Upper lobe of right lung (tissue), 1 donor: ENCODE data around the gene AKNA. TPM values are rescaled to one million over a fixed set of nuclear protein-coding genes. Genes with fewer than 3 reads are reported as not detected.
A peak's percentile ranks its signal among the peaks of the same experiment; 100 is the strongest.

ENCODE experiments used
- ATAC-seq: fragments of 200-7000 bp; cut with Tn5 transposase; one replicate; pipeline ENCODE4 v1.9.1; 2020; ENCODE audit warnings: mild to moderate bottlenecking, moderate library complexity
- DNase-seq: peaks from one replicate; pipeline ENCODE4 v3.0.0-alpha.2; 2020
- H3K27ac ChIP-seq: fragments of 200-600 bp; one replicate; pipeline ENCODE4 v1.8.0; 2022
- H3K27me3 ChIP-seq: fragments of 200-600 bp; one replicate; pipeline ENCODE4 v1.8.0; 2022; ENCODE audit warnings: mild to moderate bottlenecking
- H3K36me3 ChIP-seq: fragments of 200-600 bp; one replicate; pipeline ENCODE4 v1.8.0; 2022
- H3K4me1 ChIP-seq: fragments of 200-600 bp; one replicate; pipeline ENCODE4 v1.8.0; 2022
- H3K4me3 ChIP-seq: fragments of 200-600 bp; one replicate; pipeline ENCODE4 v1.8.0; 2022; ENCODE audit warnings: mild to moderate bottlenecking
- H3K9me3 ChIP-seq: fragments of 200-600 bp; one replicate; pipeline ENCODE4 v1.8.0; 2022
- intact Hi-C: fragments of 100-400 bp; cut with DNase I; formaldehyde crosslinking; loops from one replicate; pipeline ENCODE4 v1.11.0; 2022
- total RNA-seq: library from RNA; stranded (reverse); fragmentation: NEBNext Ultra II Directional; extraction: Animal tissue kit (Norgen Biotek cat#: 25700); gene quantifications from one replicate; pipeline ENCODE4 v1.2.1, GENCODE V29; 2021
- TF ChIP-seq, protein P1 (sequence below): fragments of 200-600 bp; IDR thresholded peaks from one replicate; pipeline ENCODE4 v1.8.0; 2022; ENCODE audit warnings: antibody characterized with exemption
- donor health status: DM: no; HTN: yes; CAD: no; lungs with severe emphysema.

Gene AKNA
- total RNA-seq, 1 donor from 2014 or later: 54.7 TPM

DNA sequence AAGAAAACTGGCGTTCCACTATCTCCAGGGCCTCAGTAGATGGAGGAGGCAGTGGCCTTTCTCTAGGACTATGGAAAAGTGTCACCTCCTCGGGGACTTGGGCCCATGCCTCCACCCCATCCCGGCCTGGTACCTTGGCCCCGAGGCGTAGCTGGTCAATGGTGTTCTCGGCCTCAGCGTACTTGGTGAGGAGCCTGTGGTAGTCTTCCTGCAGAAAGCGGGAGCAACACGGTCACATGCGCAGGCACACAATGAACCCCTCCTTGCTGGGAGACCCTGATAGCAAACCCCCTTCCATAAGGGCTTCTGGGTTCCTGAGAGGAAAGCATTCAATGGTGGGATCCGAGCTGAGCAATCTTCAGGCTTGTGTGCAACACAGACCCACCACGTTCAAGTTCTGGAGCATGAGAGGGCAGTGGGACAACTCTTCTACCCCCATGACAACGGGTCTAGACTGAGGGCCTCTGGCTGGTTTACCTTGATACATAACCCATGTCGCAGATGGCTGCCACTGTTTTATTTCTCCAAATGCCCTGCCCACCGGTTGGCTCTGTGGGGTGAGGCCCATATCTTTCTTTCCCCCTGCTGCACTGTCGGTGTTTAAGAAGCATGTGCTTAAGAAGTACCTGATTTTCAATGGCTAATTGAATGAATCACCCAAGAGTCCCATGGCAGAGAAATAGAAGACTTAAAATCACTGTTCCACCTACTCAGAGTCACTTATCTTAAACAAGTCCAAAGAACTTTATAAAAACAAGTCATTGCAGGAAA is 13.6 kb downstream of the AKNA start:
- TF ChIP-seq, protein P1, sequence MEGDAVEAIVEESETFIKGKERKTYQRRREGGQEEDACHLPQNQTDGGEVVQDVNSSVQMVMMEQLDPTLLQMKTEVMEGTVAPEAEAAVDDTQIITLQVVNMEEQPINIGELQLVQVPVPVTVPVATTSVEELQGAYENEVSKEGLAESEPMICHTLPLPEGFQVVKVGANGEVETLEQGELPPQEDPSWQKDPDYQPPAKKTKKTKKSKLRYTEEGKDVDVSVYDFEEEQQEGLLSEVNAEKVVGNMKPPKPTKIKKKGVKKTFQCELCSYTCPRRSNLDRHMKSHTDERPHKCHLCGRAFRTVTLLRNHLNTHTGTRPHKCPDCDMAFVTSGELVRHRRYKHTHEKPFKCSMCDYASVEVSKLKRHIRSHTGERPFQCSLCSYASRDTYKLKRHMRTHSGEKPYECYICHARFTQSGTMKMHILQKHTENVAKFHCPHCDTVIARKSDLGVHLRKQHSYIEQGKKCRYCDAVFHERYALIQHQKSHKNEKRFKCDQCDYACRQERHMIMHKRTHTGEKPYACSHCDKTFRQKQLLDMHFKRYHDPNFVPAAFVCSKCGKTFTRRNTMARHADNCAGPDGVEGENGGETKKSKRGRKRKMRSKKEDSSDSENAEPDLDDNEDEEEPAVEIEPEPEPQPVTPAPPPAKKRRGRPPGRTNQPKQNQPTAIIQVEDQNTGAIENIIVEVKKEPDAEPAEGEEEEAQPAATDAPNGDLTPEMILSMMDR: no peak
- Histone ChIP-seq H3K4me3 (no peak overlapping the region), H3K9me3 (no peaks in the 10 kb centered on the region), H3K27ac (peak overlapping the region; percentile 70), H3K27me3 (no peaks in the 10 kb centered on the region), H3K36me3 (peaks cover 76% of the 10 kb centered on the region), H3K4me1 (peaks cover 39% of the 10 kb centered on the region)
- DNase-seq: peak; percentile 46
- ATAC-seq: no peak
- intact Hi-C loops: no loop called here

DNA sequence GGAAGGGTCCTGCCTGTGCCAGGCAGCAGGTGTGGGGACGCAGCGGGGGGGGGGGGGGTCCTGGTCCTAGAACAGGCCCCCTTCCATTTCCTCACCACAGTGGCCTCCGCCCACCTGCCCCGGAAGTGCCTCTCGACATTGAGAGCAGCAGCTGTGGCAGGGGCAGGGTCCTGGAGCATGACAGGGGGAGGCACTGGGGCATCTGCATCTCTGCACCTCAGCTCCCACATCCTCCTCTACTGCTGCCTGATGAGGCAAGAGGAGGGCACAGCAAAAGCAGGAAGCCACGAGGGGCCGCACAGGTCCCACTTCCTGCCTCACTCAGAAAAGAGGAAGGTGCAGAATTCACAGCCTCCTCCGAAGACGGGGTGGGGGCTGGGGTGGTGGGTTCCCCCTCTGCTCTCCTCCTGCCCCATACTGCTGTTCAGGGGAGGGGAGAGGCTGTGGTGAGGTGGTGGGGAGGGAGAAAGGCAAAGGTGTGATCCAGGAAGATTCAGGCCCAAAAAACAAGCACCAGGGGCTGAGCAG is 14.8 kb downstream of the AKNA start:
- TF ChIP-seq, protein P1: no peak
- H3K4me1 ChIP-seq: peaks cover 35% of the 10 kb centered on the region
- DNase-seq (peak; percentile 86), ATAC-seq (peak; percentile 88)
- H3K4me3 ChIP-seq: no peak overlapping the region
- no peaks in the 10 kb centered on the region for H3K27me3 ChIP-seq
- peaks cover 73% of the 10 kb centered on the region for H3K36me3 ChIP-seq
- H3K9me3 ChIP-seq: no peaks in the 10 kb centered on the region
- H3K27ac ChIP-seq: peak overlapping the region; percentile 70
- intact Hi-C loops: no loop called here

DNA sequence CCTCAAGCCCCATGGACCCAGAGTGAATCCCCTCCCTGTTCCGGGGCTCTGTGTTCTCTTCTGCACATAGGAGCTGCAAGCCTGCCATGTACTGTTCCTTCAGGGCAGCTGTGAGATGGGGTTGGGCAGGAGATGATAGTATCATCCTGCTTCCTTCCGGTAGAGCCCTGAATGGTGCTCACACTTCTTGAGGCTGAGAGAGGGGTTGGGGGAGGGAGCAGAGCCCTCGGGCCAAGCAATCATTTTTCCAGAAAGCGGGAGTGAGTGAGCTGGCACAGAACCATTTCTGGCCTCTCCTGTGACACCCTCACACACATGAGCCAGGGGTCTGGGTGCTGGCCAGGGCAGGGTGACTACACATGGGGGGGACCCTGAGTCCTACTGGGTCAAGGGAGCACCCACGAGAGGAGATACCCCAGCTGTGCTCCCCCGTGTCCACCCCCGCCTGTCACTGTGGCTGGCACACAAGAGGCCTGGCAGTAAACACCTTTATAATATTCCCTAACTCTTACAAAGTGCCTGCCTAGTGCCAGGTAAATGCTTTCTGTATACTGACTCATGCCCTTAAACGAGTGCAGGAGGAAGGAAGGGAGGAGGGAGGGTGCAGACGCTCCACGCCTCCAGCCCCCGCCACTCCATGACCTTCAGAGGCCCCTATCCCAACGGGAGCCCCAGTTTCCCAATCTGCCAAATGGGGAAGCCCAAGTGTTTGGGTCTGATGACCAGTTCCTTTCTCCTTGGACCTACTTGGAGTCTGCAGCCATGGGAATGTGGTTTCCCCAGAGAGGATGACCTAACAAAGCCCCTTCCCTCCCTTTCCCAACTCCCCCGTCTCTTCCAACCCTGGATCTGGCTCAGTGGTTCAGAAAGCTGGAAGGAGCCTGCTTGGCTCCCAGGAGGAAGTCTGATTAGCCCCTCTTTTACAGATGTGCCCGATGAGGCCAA is 15.5 kb downstream of the AKNA start:
- peak; percentile 69 for DNase-seq
- TF ChIP-seq, protein P1: no peak
- peaks cover 40% of the 10 kb centered on the region for H3K4me1 ChIP-seq
- ATAC-seq: peak; percentile 67
- H3K4me3 ChIP-seq: no peak overlapping the region
- no peaks in the 10 kb centered on the region for H3K9me3 ChIP-seq
- intact Hi-C loops: no loop called here
- H3K36me3 ChIP-seq: peaks cover 73% of the 10 kb centered on the region
- no peaks in the 10 kb centered on the region for H3K27me3 ChIP-seq
- H3K27ac ChIP-seq: peak overlapping the region; percentile 40

DNA sequence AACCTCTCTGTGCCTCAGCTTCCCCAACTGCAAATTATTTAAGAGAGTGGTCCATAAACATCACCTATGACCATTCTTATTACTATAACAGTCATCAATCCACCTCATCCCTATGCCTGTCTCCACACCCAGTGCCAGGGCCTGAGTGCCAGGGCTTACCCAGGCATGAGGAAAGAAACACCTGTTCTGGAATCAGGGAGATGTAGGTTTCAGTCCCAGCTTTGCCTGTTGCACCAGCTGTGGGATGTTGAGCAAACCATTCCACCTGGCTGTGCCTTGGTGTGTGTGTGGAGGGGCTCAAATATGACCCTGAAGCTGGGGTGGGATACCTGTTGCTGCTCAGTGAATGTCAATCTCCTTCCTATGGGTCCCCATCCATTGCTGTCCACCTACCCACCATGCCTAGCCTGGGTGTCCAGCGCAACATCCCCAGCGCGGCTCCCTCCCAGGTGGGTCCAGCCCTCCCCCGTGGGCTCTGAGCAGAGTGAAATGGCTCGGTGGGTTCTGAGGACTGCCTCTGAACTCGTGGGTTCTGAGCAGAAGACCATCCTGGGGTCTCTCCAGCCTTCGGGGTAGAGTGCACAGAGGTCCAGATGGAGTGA is 16.3 kb downstream of the AKNA start:
- H3K27ac ChIP-seq: peak overlapping the region; percentile 55
- H3K36me3 ChIP-seq: peaks cover 68% of the 10 kb centered on the region
- no peak overlapping the region for H3K4me3 ChIP-seq
- no peaks in the 10 kb centered on the region for H3K9me3 ChIP-seq
- no peaks in the 10 kb centered on the region for H3K27me3 ChIP-seq
- TF ChIP-seq, protein P1: no peak
- peaks cover 48% of the 10 kb centered on the region for H3K4me1 ChIP-seq
- DNase-seq (no peak), ATAC-seq (no peak)
- intact Hi-C loops: no loop called here

DNA sequence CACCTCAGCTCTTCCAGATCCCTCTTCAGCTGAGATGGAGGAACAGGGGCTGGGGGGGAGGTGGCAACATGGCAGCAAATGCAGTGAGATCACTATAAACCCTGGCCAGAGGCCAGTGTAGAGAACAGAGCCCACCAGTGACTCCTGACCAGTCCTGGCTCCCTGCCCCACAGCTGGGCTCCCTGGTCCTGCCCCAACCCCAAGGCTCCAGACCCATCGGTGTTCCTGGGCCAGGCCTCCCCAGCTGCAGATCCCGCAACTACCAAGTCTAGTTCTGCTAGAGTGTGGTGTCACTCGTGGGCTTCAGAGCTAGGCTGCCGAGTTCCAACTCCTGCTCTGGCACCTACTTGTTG is 16.8 kb downstream of the AKNA start:
- DNase-seq: peak; percentile 52
- Histone ChIP-seq H3K9me3 (no peaks in the 10 kb centered on the region), H3K27me3 (no peaks in the 10 kb centered on the region), H3K36me3 (peaks cover 66% of the 10 kb centered on the region), H3K4me3 (no peak overlapping the region), H3K4me1 (peaks cover 53% of the 10 kb centered on the region), H3K27ac (peak overlapping the region; percentile 55)
- TF ChIP-seq, protein P1: no peak
- intact Hi-C loops: no loop called here
- no peak for ATAC-seq
